HL-60 (cell line): ENCODE results near the gene PLBD2.

Experiments
- GABPA ChIP-seq: IDR thresholded peaks from 2 replicates; pipeline ENCODE4 v1.6.1; 2012; ENCODE audit warnings: low read depth
- POLR2AphosphoS5 ChIP-seq: IDR thresholded peaks from 2 replicates; pipeline ENCODE4 v1.6.1; 2012; ENCODE audit warnings: low read depth
- SPI1 ChIP-seq: IDR thresholded peaks from 2 replicates; pipeline ENCODE4 v1.6.1; 2012; ENCODE audit warnings: low read depth, mild to moderate bottlenecking, borderline replicate concordance
- TF ChIP-seq, protein P1 (sequence below): IDR thresholded peaks from one replicate; pipeline ENCODE4 v1.5.1; 2011; ENCODE audit warnings: low read length, control low read depth, inconsistent platforms; ENCODE audit not compliant: insufficient read depth
- TF ChIP-seq, protein P2 (sequence below): IDR thresholded peaks from 2 replicates; pipeline ENCODE4 v1.6.1; 2012; ENCODE audit warnings: low read depth; ENCODE audit not compliant: insufficient replicate concordance

DNA sequence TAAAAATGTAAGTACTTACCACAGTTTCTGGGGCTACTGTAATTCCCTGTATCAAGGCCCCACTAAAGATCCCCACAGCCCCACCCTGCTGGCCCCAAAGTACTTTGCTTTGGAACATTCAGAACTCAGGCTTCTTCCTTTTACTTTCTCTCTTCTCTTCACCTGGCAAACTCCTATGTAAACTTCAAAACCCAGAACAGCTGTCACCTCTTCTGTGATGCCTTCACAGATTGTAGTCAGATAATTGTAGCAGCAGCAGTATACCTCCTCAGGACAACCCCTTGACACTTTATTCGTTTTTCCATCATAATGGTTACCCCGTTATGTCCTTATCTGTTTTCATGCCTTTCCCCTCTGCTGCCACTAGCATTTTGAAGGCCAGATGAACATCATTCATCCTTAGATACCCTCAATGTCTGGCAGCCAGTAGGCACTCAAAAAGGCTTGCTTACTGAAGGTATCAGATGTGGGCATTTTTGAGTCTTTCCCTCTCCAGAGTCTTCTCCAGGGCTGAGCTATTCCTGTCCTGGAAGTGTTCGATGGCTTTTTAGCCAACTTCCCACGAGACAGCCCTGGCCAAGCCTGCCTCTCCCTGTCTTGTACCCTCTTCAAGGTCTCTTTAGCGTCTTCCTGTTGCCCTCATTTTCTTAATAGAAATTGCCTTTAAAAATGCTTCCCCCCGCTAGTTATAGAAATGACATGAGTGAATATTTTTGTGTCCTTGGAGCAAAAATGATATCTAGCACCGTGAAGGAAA, 7.4 kb downstream of the PLBD2 start:
- TF ChIP-seq, protein P1, sequence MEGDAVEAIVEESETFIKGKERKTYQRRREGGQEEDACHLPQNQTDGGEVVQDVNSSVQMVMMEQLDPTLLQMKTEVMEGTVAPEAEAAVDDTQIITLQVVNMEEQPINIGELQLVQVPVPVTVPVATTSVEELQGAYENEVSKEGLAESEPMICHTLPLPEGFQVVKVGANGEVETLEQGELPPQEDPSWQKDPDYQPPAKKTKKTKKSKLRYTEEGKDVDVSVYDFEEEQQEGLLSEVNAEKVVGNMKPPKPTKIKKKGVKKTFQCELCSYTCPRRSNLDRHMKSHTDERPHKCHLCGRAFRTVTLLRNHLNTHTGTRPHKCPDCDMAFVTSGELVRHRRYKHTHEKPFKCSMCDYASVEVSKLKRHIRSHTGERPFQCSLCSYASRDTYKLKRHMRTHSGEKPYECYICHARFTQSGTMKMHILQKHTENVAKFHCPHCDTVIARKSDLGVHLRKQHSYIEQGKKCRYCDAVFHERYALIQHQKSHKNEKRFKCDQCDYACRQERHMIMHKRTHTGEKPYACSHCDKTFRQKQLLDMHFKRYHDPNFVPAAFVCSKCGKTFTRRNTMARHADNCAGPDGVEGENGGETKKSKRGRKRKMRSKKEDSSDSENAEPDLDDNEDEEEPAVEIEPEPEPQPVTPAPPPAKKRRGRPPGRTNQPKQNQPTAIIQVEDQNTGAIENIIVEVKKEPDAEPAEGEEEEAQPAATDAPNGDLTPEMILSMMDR = no peak
- TF ChIP-seq POLR2AphosphoS5 = no peak
- TF ChIP-seq GABPA = no peak
- TF ChIP-seq, protein P2, sequence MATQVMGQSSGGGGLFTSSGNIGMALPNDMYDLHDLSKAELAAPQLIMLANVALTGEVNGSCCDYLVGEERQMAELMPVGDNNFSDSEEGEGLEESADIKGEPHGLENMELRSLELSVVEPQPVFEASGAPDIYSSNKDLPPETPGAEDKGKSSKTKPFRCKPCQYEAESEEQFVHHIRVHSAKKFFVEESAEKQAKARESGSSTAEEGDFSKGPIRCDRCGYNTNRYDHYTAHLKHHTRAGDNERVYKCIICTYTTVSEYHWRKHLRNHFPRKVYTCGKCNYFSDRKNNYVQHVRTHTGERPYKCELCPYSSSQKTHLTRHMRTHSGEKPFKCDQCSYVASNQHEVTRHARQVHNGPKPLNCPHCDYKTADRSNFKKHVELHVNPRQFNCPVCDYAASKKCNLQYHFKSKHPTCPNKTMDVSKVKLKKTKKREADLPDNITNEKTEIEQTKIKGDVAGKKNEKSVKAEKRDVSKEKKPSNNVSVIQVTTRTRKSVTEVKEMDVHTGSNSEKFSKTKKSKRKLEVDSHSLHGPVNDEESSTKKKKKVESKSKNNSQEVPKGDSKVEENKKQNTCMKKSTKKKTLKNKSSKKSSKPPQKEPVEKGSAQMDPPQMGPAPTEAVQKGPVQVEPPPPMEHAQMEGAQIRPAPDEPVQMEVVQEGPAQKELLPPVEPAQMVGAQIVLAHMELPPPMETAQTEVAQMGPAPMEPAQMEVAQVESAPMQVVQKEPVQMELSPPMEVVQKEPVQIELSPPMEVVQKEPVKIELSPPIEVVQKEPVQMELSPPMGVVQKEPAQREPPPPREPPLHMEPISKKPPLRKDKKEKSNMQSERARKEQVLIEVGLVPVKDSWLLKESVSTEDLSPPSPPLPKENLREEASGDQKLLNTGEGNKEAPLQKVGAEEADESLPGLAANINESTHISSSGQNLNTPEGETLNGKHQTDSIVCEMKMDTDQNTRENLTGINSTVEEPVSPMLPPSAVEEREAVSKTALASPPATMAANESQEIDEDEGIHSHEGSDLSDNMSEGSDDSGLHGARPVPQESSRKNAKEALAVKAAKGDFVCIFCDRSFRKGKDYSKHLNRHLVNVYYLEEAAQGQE = no peak
- TF ChIP-seq SPI1 = no peak
